CD4-positive, alpha-beta T cell treated with Interleukin-10 for 1 hour (primary cell): ENCODE results near the gene TXNRD3.
"Not testable (repeated sequence)": the region's sequence is repeated elsewhere in the genome, so short reads cannot be mapped to it uniquely, and the experiment has no call there.

ENCODE experiments used
- DNase-seq: peaks from one replicate; pipeline ENCODE4 v3.0.0-alpha.2; 2020

Gene TXNRD3

GRCh38 chr3:126638790-126639189, 16.1 kb downstream of the TXNRD3 start:
- DNase-seq: no peak

DNA sequence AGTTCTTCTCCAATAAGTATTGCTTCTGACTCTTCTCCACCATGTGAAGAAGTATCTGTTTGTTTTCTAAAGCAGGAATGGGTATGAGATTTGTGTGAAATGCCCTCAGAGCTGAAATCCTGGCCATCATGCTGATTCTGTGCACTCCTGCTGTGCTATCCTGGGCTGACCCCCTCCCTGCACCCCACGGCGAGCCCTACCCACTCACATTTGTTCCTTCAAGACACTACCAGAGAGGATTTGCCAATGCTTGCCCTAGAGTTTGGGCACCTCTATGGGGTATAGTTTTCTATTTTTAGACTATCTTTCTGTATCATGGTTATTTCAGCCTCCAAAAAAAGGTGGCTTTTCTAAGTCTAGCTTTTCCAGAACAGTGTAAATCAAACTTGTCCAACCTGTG, 18.5 kb downstream of the TXNRD3 start:
- DNase-seq: no peak

GRCh38 chr3:126634803-126635202, 20.1 kb downstream of the TXNRD3 start:
- no peak for DNase-seq

DNA sequence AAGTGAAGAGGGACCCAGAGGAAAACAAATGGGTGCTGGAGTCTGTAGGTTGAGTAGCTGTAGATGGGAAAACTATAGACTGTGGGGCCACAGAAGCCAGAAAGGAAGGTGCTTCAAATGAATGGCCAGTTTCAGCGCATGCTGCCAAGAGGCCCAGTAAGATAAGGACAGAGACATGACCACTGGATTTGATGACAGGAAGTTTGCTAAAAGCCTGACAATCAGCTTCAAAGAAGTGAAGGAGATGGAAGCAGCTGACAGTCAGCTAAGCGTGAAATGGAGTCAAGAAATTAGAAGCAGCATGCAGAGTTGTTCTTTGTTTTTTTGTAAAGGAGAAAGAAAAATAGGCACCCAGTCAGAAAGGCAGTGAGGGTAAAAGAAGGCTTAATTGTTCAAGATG, 24.9 kb downstream of the TXNRD3 start:
- no peak for DNase-seq

DNA sequence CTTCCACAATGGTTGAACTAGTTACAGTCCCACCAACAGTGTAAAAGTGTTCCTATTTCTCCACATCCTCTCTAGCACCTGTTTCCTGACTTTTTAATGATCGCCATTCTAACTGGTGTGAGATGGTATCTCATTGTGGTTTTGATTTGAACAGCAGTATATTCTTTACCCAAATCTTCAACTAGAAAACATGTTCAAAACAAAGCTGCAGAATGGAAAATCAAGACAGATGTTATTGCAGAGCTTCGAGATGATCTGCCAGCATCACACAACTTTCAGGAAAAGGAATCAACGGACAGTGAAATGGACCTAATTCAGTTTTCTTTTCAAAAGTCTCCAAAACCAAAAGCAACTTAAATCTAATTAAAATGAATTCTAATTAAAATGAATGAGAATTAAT, 29.2 kb downstream of the TXNRD3 start:
- not testable (repeated sequence) for DNase-seq

DNA sequence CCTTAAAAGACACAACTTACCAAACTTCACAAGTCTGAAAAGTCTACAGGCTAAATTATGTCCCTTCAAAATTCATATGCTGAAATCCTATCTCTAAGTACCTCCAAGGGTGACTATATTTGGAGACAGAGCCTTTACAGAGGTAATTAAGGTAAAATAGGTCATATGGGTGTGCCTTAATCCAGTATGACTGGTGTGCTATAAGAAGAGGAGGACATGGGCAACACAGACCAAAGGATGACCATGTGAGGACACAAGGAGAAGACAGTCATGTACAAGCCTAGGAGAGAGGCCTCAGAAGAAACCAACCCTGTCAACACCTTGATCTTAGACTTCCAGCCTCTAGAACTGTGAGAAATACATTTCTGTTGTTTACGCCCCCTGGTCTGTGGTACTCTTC, 32.2 kb downstream of the TXNRD3 start:
- no peak for DNase-seq

GRCh38 chr3:126621627-126622345, 33.1 kb downstream of the TXNRD3 start:
- no peak for DNase-seq

DNA sequence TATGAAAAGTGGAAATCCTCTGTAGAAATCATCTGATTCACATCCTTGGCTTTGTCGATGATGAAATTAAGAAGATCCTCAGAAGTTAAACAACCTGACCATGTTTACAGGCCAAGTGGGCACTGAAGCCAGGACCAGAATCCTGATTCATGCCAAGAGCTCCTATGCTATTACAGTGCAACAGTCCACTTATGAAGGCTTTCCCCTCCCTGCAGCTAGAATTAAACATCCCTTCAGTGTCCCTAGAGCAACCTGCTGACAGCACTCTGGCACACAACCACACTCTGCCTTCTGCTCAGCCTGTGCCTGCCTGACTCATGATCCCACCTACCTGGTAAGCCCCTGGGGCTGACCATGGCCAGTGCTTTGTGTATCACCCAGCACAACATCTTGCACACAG, 33.8 kb downstream of the TXNRD3 start:
- DNase-seq: no peak

GRCh38 chr3:126620738-126621137, 34.2 kb downstream of the TXNRD3 start:
- DNase-seq: no peak

DNA sequence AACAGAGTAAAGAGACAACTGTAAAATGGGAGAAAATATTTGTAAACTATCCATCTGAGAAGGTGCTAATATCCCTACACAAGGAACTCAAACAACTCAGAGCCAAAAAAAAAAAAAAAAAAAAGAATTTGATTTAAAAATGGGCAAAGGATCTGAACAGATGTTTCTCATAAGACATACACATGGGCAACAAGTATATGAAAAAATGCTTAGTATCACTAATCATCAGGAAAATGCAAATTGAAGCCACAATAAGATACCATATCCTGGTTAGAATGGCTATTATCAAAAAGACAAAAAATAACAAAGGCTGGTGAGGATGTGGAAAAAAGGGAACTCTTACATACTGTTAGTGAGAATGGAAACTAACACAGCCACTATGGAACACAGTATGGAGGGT, 36.2 kb downstream of the TXNRD3 start:
- DNase-seq: no peak

- no peak for DNase-seq
These were observed 36.9 kb downstream of the TXNRD3 start for GRCh38 chr3:126618021-126618420.

DNA sequence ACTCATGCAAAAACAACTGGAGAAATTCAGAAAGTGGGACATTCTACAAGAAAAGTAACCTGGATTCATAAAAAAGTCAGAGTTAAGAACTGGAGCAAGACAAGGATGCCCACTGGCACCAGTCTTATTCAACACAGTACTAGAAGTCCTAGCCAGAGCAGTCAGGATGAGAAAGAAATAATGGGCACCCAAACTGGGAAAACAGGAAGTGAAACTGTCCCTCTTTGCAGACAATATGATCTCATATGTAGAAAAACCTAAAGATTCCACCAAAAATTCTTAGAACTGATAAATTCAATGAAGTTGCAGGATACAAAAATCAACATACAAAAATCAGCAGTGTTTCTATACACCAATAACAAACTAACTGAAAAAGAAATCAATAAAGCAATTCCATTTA, 37.4 kb downstream of the TXNRD3 start:
- DNase-seq: no peak

- DNase-seq: no peak
These were observed 38.0 kb downstream of the TXNRD3 start for GRCh38 chr3:126616931-126617330.

DNA sequence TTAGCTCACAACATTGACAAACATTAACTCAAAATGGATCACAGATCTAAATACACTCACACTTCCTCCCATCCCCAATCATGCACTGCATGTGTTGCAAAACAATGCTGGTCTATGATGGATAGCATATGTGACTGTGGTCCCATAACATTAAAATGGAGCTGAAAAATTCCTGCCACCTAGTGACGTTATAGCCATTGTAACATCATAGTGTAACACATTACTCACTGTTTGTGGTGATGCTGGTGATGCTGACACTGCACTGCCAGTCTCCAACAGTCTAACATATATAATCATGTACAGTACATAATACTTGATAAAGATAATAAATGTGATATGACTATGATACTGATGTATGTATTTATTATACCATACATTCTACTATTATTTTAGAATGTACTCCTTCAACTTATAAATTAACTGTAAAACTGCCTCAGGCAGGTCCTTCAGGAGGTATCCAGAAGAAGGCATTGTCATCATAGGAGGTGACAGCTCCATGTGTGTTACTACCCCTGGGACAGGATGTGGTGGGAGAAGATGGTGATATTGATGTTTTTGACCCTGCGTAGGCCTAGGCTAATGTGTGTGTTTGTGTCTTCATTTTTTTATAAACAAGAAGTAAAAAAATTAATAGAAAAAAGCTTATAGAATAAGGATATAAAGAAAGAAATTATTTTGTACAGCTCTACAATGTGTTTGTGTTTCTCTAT, 41.3 kb downstream of the TXNRD3 start:
- no peak for DNase-seq

DNA sequence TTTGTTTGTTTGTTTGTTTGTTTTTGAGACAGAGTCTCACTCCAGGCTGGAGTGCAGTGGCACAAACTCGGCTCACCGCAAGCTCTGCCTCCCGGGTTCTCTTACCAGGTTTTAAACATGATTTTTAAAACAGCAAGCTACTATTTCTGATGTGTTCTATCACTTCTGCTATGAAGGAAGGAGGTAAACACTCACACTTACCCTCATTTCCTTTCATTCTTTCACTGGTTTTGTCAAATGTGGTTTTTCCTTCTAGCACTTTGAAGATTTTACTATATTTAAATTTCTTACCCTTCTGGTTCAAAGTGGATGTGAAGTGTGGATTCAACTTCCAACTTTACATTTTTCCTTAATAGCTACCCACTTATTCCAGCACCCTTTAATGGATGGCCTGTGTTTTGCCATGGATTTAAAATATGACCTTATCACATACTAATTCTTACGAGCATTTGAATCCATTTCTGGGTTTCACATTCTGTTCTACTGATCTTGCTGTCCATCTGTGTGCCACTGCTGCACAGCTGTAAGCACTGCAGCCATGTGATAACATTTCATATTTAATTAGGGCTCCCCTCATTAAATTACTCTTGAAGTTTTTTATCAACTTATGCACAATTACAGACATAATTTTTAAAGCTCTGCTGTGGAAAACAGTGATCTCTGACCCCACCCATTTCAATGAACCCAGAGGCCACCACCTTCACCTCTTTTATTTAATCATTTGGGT, 42.3 kb downstream of the TXNRD3 start:
- no peak for DNase-seq

DNA sequence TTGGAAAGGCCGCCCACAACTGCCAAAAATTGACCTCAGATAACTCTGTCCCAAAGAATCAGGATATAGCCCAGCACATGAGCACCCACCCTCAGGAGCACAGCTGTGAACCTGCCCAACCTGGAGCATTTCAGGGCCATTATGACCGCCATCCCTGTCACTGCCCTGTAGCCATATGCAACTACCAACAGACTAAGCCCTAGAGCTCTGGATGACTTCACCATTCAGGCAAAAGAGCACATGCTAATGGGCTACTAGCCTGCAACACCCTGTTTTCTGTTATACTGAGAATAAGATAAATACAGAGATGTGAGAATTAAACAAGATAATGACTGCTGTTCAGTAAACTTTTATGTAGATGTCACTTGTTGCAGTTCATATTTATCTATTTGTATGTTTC, 45.0 kb downstream of the TXNRD3 start:
- DNase-seq: no peak

GRCh38 chr3:126607214-126607908, 47.6 kb downstream of the TXNRD3 start:
- peak; percentile 12 for DNase-seq

DNA sequence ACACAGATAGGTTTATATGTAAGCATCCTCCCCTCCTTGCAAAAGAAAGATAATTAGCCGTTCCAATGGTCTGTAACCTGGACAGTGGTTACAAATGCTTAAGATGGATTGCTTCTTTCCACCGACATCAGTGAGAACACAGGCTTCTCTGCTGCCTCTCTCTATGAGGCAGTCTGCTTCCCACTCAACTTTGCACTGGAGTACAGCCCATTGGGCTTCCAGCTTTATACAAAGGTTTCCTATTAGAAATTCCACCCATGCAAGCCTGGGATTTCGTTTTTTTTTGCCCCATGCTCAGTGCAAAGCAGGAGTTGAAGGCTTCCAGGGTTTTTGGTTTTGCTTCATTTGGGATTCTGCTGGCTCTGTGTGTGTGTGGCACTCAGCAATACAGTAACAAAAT, 48.9 kb downstream of the TXNRD3 start:
- no peak for DNase-seq

DNA sequence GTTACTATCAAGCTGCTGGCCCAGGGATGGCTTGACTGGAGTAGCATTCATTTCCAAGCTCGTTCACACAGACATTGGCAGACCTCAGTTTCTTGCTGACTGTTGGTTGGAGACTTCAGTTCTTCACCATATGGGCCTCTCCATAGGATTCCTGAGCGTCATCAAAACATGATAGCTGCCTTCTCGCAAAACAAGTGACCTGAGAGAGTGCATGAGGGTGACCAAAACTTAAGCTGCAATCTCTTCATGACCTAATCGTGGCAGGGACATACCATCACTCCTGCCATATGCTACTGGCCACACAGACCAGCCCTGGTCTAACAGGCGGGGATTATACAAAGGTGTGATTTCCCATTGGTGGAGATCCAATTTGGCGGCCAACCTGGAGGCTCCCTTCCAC, 50.2 kb downstream of the TXNRD3 start:
- DNase-seq: no peak

DNA sequence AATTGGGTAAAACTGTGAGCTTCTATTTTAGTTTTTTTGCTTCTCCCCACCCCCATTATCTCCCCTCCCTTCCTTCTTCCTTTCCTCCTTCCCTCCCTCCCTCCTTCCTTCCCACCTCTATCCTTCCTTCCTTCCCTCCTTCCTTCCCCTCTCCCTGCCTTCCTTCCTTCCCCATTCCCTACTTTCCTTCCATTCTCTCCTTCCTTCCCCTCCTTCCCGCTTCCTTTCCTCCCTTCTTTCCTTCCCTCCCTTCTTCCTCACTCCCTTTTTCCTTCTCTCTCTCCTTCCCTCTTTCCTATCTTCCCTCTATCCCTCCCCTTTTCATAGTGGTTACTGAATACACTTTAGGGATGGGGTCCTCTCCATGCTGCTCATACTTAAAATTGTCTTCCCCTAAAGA, 55.8 kb downstream of the TXNRD3 start:
- no peak for DNase-seq

DNA sequence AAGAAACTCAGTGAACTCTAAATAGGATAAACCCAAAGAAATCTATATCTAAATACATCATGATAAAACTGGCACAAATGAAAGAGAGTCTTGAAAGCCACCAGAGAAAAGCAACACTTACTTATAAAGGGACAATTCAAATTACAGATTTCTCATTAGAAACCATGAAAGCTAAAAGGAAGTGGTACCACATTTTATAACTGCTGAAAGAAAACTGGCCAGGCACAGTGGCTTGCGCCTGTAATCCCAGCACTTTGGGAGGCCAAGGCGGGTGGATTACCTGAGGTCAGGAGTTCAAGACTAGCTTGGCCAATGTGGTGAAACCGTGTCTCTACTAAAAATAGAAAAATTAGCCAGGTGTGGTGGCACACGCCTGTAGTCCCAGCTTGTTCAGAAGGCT, 59.4 kb downstream of the TXNRD3 start:
- DNase-seq: not testable (repeated sequence)

GRCh38 chr3:126591515-126591914, 63.4 kb downstream of the TXNRD3 start:
- DNase-seq: not testable (repeated sequence)

- DNase-seq: no peak
These were observed 72.6 kb downstream of the TXNRD3 start for GRCh38 chr3:126582311-126582710.
